Measurements from ENCODE around the gene QKI.

- TF ChIP-seq CTCF (IDR thresholded peaks at IDR 0.05) (no peak), POLR2A (IDR thresholded peaks at IDR 0.05) (no peak)
Observed at GRCh38 chr6:163454425-163454824, 39.9 kb downstream of the QKI start.
